Left lobe of liver (tissue), 2 donors: ENCODE data around the gene ADAP1. TPM values are rescaled to one million over a fixed set of nuclear protein-coding genes. Genes with fewer than 3 reads are reported as not detected.

ENCODE experiments used
- ATAC-seq: fragments of 200-7000 bp; cut with Tn5 transposase; one replicate; pipeline ENCODE4 v1.9.1; 2020; ENCODE audit warnings: mild to moderate bottlenecking, moderate library complexity
- DNase-seq: peaks from one replicate; pipeline ENCODE4 v3.0.0-alpha.2; 2020; ENCODE audit warnings: low spot score
- total RNA-seq: library from RNA; stranded (reverse); gene quantifications from one replicate; pipeline ENCODE4 v1.2.1, GENCODE V29; 2021
- donor health status: DM: no; HTN: no; CAD: no; lungs with moderate emphysema.
- donor health status: DM: no; HTN: yes; CAD: no.

ADAP1 gene
- total RNA-seq, 1 donor from 2014 or later = 2.8 TPM

GRCh38 chr7:940599-941408, 13.7 kb downstream of the ADAP1 start:
- DNase-seq (no peak), ATAC-seq (no peak)

DNA sequence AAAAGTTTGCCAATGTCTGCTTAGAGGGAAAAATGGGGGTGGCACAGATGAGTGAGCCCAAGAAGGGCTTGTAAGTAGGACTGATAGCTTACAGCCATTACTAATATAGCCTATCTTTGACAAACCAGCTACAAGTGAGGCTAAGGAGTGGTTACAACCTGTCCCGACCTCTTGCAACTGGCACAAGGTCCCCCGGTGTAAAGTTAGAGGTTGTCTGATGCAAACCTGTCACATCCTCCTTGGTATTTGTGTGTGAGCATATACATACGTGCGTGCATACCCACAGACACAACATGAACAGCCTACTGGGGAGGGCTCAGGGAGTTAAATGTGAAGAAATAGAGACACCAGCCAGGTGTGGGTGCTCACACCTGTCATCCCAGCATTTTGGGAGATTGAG, 14.6 kb downstream of the ADAP1 start:
- no peak for ATAC-seq
- no peak for DNase-seq

DNA sequence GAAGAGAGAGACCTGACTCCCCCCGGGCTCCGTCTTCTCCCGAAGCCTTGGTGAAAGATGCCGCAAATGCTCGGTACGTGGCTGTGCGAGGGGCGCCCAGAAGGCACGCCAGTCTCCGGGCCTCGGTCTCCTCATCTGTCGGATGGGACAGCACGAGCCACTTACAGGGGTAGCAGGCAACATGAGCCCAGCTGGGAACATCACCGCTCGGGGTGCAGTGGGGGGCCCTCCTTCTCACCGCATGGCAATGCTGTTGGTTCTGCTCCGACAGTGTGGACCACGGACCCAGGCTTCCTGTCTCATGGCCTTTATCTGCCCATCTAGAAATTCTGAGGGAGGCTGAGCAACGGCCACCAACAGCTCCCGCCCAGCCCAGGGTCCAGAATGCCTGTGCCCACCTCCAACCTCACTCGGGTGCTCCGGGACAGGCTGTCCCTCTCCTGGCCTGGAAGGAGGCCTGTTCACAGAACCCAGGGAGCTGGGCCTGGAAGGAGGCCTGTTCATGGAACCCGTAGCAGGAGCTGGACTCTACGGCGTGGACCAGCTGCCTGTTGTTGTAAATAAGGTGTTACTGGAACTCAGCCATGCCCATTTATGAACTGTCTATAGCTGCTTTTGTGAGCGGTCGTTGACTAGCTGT, 15.8 kb downstream of the ADAP1 start:
- no peak for DNase-seq

GRCh38 chr7:937856-938484, 16.5 kb downstream of the ADAP1 start:
- no peak for DNase-seq
- ATAC-seq = no peak

More for the DNA sequence above, 15.8 kb downstream of the ADAP1 start:
- ATAC-seq = no peak

- no peak for ATAC-seq
- DNase-seq = no peak
Measured at GRCh38 chr7:936386-937054, 18.0 kb downstream of the ADAP1 start.

GRCh38 chr7:935874-936385, 18.6 kb downstream of the ADAP1 start:
- no peak for DNase-seq
- ATAC-seq = no peak

GRCh38 chr7:935164-935873, 19.2 kb downstream of the ADAP1 start:
- no peak for ATAC-seq
- DNase-seq = no peak

- no peak for DNase-seq
- ATAC-seq = no peak
Measured at GRCh38 chr7:934469-935163, 19.9 kb downstream of the ADAP1 start.

DNA sequence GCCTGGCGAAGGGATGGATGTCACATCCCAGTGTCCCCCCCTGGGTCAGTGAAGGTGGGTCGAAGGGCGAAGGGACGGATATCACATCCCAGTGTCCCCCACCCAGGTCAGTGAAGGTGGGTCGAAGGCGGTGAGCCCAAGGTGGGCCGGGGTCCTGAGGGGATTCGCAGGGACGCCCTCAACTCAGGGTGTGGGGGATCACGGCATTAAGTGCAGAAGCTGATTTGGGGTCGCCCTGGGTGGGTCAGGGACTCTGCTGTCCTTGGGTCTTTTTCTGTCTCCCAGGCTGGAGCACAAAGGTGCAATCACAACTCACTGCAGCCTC, 21.9 kb downstream of the ADAP1 start:
- no peak for DNase-seq
- no peak for ATAC-seq

- DNase-seq (no peak), ATAC-seq (no peak)
Measured at GRCh38 chr7:931871-932650, 22.4 kb downstream of the ADAP1 start.

GRCh38 chr7:930975-931758, 23.3 kb downstream of the ADAP1 start:
- ATAC-seq (peak; percentile 22), DNase-seq (peak; percentile 15)

- ATAC-seq = no peak
- peak; percentile 23 for DNase-seq
Measured at GRCh38 chr7:929311-929711, 25.2 kb downstream of the ADAP1 start.

- DNase-seq (peak; percentile 44), ATAC-seq (no peak)
Measured at GRCh38 chr7:927031-927671, 27.3 kb downstream of the ADAP1 start.

DNA sequence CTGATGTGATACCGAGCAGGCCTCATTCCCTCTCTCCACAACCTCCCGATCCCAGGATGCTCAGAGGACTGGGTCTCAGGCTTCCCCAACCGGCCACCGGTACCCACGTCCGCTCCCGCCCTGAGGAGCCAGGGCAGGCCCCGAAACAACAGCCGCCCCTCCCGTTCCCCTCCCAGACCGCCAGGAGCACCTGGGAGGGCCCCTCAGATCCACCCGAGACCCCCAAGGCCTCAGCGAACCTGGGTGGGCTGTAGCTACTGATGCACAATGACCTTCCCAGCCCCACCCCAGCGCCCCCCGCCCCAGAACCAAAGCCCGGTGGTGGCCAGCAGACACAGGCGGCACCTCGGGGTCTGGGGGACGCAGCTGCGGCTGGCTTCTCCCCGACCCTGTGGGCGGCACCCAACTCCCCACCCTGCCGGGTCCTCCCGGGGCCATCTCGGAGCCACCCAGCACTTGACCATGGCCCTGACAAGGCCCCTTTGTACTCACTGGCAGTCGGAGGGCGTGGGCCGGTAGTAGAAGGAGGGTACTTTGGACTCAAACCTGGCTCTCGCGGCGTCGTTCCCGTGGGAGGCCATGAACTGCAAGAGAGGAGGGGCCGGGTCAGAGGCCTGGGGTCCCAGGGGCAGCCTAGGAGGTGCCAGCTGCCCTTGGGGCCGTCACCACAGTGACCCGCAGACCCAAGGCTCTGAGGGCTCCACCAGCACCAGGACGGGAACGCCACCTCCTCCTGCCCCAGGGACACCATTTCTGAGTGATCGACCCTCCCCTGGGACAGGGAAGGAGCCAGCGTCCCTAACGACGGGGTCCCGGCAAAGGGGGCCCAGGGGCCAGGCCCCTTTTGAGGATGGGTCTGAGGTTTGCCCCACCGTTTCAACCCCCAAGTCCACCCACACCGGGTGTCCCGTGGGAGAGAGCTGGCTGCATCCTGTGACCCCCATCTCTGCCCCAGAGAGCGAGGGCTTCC, 28.1 kb downstream of the ADAP1 start:
- DNase-seq (peak; percentile 44), ATAC-seq (no peak)

DNA sequence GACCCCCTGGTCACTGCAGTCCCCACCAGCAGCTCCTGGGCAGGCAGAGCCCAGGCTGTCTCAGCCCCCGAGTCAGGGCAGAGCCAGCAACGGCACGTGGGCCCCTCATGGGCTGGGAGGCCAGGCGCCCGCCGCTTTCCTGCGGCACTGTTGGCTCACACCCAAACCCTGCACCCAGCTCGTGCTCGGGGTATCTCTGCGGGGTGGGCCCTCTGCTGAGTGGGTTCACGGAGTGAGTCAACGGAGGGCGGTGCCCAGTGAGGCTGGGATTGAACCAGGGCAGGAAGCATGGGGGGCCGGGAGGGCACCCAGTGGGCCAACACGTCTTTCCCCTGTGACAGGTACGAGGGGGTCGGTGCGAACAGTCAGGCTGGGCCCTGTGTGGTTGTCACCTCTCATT, 28.9 kb downstream of the ADAP1 start:
- ATAC-seq (no peak), DNase-seq (peak; percentile 45)

DNA sequence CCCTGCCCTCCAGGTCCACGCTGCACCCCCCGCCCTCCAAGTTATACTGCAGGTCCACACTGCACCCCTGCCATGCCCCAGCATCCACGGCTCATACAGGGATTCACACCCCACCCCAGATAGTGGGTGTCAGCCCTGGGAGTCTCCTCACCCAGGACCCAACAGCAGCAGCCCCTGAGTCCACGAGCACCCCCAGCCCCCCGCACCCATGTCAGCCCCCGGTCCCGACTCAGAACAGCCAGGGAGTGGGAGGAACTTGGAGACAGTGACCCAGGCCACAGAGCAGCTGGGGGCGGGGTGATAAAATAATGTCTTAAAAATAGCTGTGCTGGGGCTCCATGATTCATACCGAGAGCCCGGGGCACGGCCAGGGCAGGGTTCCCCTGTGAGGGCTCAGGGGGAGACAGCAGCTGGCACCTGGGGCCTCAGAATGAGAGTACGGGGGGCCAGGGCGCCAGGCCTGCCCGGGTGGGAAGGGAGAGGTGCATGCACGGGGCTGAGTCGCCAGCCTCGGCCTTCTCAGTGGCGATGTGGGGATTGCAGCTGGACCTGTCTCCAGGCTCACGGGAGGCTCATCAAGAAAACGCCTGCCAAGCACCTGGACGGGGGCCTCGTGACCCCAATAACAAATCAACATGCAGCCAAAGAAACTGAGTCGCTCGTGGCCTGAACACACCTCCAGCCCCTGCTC, 29.8 kb downstream of the ADAP1 start:
- no peak for ATAC-seq
- DNase-seq = peak; percentile 42
